ENCODE measurements around the gene ADPRM. TPM values are rescaled to one million over a fixed set of nuclear protein-coding genes. Genes with fewer than 3 reads are reported as not detected.

The ADPRM gene
- total RNA-seq, 2 experiments from 2014 or later = 12.4 to 13.5 TPM

- ChIA-PET CTCF (interaction anchor here (1.5 kb wide), 1 partner anchor 100 kb away, joined by 5 read pairs; no protein-coding TSS in a partner anchor), POLR2A (no interaction called here)
- intact Hi-C loops (cut with micrococcal nuclease) = no loop called here
- H3K9me3 Mint-ChIP-seq = no peaks in the 10 kb centered on the region
- H3K36me3 Mint-ChIP-seq = no peaks in the 10 kb centered on the region
- DNase-seq = no peak
- no peak overlapping the region for H3K4me3 Mint-ChIP-seq
- peaks cover 5% of the 10 kb centered on the region for H3K4me1 Mint-ChIP-seq (ENCODE audit: low read depth)
- peaks cover 2% of the 10 kb centered on the region for H3K27me3 Mint-ChIP-seq
- H3K27ac Mint-ChIP-seq = no peak overlapping the region
Observed at GRCh38 chr17:10745231-10745630, 47.8 kb downstream of the ADPRM start.

DNA sequence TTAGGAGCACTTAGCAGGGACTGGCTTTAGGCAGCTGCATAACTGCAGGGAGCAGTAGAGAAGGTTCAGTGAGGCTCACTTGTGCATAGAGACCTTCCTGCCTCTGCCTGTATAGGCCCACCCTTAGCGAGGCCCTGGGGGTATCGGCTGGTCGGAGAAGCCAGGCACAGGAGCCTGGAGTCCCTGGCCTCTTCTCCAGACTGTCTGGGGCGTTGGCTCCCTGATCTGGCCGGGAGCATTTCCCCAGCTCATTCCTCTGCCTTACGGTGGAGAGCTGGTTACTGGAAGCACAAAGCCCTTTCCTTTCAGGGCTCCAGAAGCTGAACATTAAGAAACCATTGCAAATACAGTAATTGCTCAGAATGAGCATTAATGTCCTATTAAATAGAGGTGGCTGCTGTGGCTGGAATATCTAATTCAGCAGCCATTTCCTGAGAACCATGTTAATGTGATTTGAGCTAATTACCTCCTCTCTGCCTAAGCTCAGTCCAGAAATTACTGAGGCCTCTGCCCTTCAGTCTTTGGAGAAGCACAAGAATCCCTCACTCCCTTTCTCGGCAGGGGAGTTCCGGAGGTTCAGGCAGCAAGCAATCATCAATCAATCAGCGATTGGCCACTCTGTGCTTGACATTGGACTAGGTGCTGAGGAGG is 51.3 kb downstream of the ADPRM start:
- intact Hi-C loops (cut with micrococcal nuclease) = no loop called here
- Mint-ChIP-seq H3K4me3 (no peak overlapping the region), H3K27me3 (peaks cover 2% of the 10 kb centered on the region), H3K9me3 (no peaks in the 10 kb centered on the region), H3K4me1 (ENCODE audit: low read depth) (peaks cover 5% of the 10 kb centered on the region), H3K27ac (no peak overlapping the region), H3K36me3 (no peaks in the 10 kb centered on the region)
- DNase-seq = no peak
- CTCF ChIA-PET = interaction anchor here (1.2 to 1.4 kb wide), 2 partner anchors 11 to 25 kb away, joined by 3 to 6 read pairs; no protein-coding TSS in a partner anchor
- POLR2A ChIA-PET = no interaction called here

GRCh38 chr17:10750210-10750609 is 52.8 kb downstream of the ADPRM start:
- ChIA-PET POLR2A (no interaction called here), CTCF (no interaction called here)
- no peak overlapping the region for H3K4me3 Mint-ChIP-seq
- no peak for DNase-seq
- H3K4me1 Mint-ChIP-seq (ENCODE audit: low read depth) = no peaks in the 10 kb centered on the region
- no peaks in the 10 kb centered on the region for H3K36me3 Mint-ChIP-seq
- H3K9me3 Mint-ChIP-seq = no peaks in the 10 kb centered on the region
- H3K27ac Mint-ChIP-seq = no peak overlapping the region
- intact Hi-C loops (cut with micrococcal nuclease) = no loop called here
- peaks cover 2% of the 10 kb centered on the region for H3K27me3 Mint-ChIP-seq

GRCh38 chr17:10751563-10751962 is 54.2 kb downstream of the ADPRM start:
- no peak for DNase-seq
- no peaks in the 10 kb centered on the region for H3K9me3 Mint-ChIP-seq
- H3K27me3 Mint-ChIP-seq = peaks cover 2% of the 10 kb centered on the region
- H3K4me3 Mint-ChIP-seq = no peak overlapping the region
- intact Hi-C loops (cut with micrococcal nuclease) = no loop called here
- CTCF ChIA-PET = no interaction called here
- POLR2A ChIA-PET = no interaction called here
- no peaks in the 10 kb centered on the region for H3K36me3 Mint-ChIP-seq
- H3K4me1 Mint-ChIP-seq (ENCODE audit: low read depth) = no peaks in the 10 kb centered on the region
- no peak overlapping the region for H3K27ac Mint-ChIP-seq

GRCh38 chr17:10752696-10753095 is 55.3 kb downstream of the ADPRM start:
- no peak overlapping the region for H3K4me3 Mint-ChIP-seq
- ChIA-PET CTCF (interaction anchor here (0.7 kb wide), 2 partner anchors 16 to 123 kb away, joined by 3 read pairs; no protein-coding TSS in a partner anchor), POLR2A (no interaction called here)
- no peaks in the 10 kb centered on the region for H3K9me3 Mint-ChIP-seq
- intact Hi-C loops (cut with micrococcal nuclease) = no loop called here
- no peaks in the 10 kb centered on the region for H3K36me3 Mint-ChIP-seq
- DNase-seq = no peak
- no peaks in the 10 kb centered on the region for H3K4me1 Mint-ChIP-seq (ENCODE audit: low read depth)
- peaks cover 2% of the 10 kb centered on the region for H3K27me3 Mint-ChIP-seq
- H3K27ac Mint-ChIP-seq = no peak overlapping the region

GRCh38 chr17:10754109-10754508 is 56.7 kb downstream of the ADPRM start:
- peak; percentile 34 for DNase-seq
- Mint-ChIP-seq H3K4me1 (ENCODE audit: low read depth) (no peaks in the 10 kb centered on the region), H3K4me3 (no peak overlapping the region), H3K9me3 (no peaks in the 10 kb centered on the region), H3K27ac (no peak overlapping the region), H3K36me3 (no peaks in the 10 kb centered on the region), H3K27me3 (peaks cover 2% of the 10 kb centered on the region)
- POLR2A ChIA-PET = no interaction called here
- intact Hi-C loops (cut with micrococcal nuclease) = no loop called here
- CTCF ChIA-PET = interaction anchor here (0.7 to 1.5 kb wide), 6 partner anchors 10 to 107 kb away, joined by 3 to 13 read pairs (median 4); no protein-coding TSS in a partner anchor

- no peaks in the 10 kb centered on the region for H3K4me1 Mint-ChIP-seq (ENCODE audit: low read depth)
- intact Hi-C loops (cut with micrococcal nuclease) = no loop called here
- DNase-seq = no peak
- no peaks in the 10 kb centered on the region for H3K27me3 Mint-ChIP-seq
- no peak overlapping the region for H3K27ac Mint-ChIP-seq
- no peaks in the 10 kb centered on the region for H3K36me3 Mint-ChIP-seq
- POLR2A ChIA-PET = no interaction called here
- no peak overlapping the region for H3K4me3 Mint-ChIP-seq
- no peaks in the 10 kb centered on the region for H3K9me3 Mint-ChIP-seq
- CTCF ChIA-PET = interaction anchor here (0.7 to 1.5 kb wide), 5 partner anchors 9 to 108 kb away, joined by 3 to 13 read pairs (median 3); no protein-coding TSS in a partner anchor
Observed at GRCh38 chr17:10754861-10755591, 57.6 kb downstream of the ADPRM start.

- H3K27me3 Mint-ChIP-seq = no peaks in the 10 kb centered on the region
- H3K4me1 Mint-ChIP-seq (ENCODE audit: low read depth) = no peaks in the 10 kb centered on the region
- CTCF ChIA-PET = no interaction called here
- intact Hi-C loops (cut with micrococcal nuclease) = no loop called here
- no peak for DNase-seq
- no peaks in the 10 kb centered on the region for H3K36me3 Mint-ChIP-seq
- no peaks in the 10 kb centered on the region for H3K9me3 Mint-ChIP-seq
- H3K4me3 Mint-ChIP-seq = no peak overlapping the region
- POLR2A ChIA-PET = no interaction called here
- H3K27ac Mint-ChIP-seq = no peak overlapping the region
Observed at GRCh38 chr17:10755592-10756127, 58.3 kb downstream of the ADPRM start.

DNA sequence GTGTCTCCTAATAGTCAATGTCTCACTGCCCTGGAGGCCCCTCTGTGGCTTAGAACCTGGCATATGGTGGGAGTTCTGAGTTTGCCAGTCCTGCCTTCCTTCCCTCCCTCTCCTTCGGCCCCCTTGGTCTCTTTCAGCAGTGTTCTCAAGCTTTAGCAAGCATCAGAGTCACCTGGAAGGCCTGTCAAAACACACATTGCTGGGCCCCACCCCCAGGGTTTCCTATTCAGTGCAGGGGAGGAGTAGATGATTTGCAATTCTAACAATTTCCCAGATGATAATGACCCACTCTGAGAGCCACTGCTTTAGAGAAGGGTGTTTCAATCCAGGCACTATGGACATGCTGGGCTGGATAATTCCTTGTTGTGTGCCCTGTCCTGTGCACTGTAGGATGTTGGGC is 58.8 kb downstream of the ADPRM start:
- no peaks in the 10 kb centered on the region for H3K9me3 Mint-ChIP-seq
- DNase-seq = no peak
- H3K36me3 Mint-ChIP-seq = no peaks in the 10 kb centered on the region
- no peak overlapping the region for H3K27ac Mint-ChIP-seq
- CTCF ChIA-PET = no interaction called here
- POLR2A ChIA-PET = no interaction called here
- H3K27me3 Mint-ChIP-seq = no peaks in the 10 kb centered on the region
- H3K4me3 Mint-ChIP-seq = no peak overlapping the region
- intact Hi-C loops (cut with micrococcal nuclease) = no loop called here
- H3K4me1 Mint-ChIP-seq (ENCODE audit: low read depth) = no peaks in the 10 kb centered on the region

DNA sequence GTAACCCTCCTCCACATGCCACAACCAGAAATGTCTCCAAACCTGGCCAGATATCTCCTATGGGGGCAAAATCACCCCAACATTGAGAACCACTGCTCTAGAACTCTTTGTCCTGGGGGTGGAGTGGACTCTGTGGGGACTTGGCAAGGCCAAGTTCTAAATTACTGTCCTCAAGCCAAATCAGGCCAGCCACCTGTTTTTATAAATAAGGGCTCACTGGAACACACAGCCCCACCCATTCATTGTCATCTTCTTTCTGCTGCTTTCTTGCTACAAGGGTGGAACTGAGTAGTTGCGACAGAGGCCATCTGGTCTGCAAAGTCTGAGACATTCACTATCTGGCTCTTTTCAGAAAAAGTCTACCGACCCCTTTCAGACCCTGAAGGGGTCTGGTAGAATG is 59.2 kb downstream of the ADPRM start:
- POLR2A ChIA-PET = no interaction called here
- no peaks in the 10 kb centered on the region for H3K4me1 Mint-ChIP-seq (ENCODE audit: low read depth)
- intact Hi-C loops (cut with micrococcal nuclease) = no loop called here

DNA sequence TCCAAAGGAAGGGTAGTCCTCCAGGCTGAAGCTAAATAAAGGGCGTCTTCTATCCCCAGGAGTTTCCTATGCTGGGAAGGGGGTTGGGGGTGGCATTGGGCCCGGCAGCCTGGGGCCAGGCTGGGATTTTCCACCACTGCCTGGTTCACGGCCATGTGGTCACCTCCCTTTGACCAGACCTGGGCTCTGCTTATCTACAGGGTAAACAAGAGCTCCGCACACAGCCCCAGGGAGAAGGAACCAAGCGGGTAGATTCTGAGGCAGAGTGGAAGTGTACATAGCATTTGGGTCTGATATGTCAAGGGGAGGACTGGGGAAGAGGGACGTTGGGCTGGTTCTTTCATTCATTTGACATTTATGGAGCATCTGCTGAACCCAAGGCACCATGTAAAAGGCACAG is 59.7 kb downstream of the ADPRM start:
- H3K4me3 Mint-ChIP-seq = no peak overlapping the region
- CTCF ChIA-PET = no interaction called here
- no peak overlapping the region for H3K27ac Mint-ChIP-seq
- H3K27me3 Mint-ChIP-seq = no peaks in the 10 kb centered on the region
- H3K4me1 Mint-ChIP-seq (ENCODE audit: low read depth) = no peaks in the 10 kb centered on the region
- H3K9me3 Mint-ChIP-seq = no peaks in the 10 kb centered on the region
- DNase-seq = no peak
- H3K36me3 Mint-ChIP-seq = no peaks in the 10 kb centered on the region
- POLR2A ChIA-PET = no interaction called here
- intact Hi-C loops (cut with micrococcal nuclease) = no loop called here

More for the DNA sequence above, 59.2 kb downstream of the ADPRM start:
- CTCF ChIA-PET = no interaction called here
- DNase-seq = no peak
- H3K4me3 Mint-ChIP-seq = no peak overlapping the region
- no peaks in the 10 kb centered on the region for H3K27me3 Mint-ChIP-seq
- no peaks in the 10 kb centered on the region for H3K36me3 Mint-ChIP-seq
- H3K9me3 Mint-ChIP-seq = no peaks in the 10 kb centered on the region
- H3K27ac Mint-ChIP-seq = no peak overlapping the region

DNA sequence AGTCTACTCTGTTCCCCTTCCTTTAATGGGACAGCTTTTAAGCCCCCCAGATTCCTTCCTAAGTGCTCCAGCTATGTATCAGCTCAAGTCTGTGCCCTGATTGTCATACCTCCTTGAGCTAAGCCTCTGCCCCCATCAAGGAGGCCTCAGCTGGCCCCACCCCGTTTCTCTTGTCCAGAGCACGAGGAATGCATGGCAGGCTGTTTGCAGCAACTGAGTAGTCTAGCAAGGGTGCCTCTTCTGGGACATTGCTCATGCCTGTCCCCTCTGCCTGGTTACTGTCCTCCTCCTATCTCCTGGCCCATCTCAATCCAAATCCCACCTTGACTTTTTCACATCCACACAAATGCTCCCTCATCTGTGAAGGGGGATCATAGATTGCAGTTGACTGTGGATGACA is 60.3 kb downstream of the ADPRM start:
- CTCF ChIA-PET = no interaction called here
- DNase-seq = no peak
- POLR2A ChIA-PET = no interaction called here
- H3K27ac Mint-ChIP-seq = no peak overlapping the region
- no peaks in the 10 kb centered on the region for H3K4me1 Mint-ChIP-seq (ENCODE audit: low read depth)
- intact Hi-C loops (cut with micrococcal nuclease) = no loop called here
- no peaks in the 10 kb centered on the region for H3K9me3 Mint-ChIP-seq
- H3K4me3 Mint-ChIP-seq = no peak overlapping the region
- no peaks in the 10 kb centered on the region for H3K27me3 Mint-ChIP-seq
- no peaks in the 10 kb centered on the region for H3K36me3 Mint-ChIP-seq

DNA sequence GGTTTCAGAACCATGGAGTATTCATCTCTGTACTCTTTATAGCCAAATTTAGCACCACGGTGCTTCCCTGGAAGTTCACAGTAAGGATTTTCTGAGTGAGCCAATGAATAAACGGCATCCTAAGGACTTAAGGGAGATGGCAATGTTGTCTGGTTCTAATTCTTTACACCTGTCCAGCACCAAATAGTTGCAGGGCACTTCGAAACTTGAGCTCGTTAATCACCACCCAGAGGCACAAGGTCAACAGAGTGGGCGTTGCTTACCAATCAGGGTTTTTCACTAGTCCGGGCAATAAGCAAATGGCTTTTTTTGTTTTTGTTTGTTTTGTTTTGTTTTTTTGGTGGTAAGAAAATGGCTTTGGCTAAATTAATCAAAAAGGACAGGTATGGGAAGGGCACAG is 60.7 kb downstream of the ADPRM start:
- ChIA-PET CTCF (interaction anchor here (0.6 kb wide), 1 partner anchor 142 kb away, joined by 3 read pairs; no protein-coding TSS in a partner anchor), POLR2A (no interaction called here)
- H3K4me3 Mint-ChIP-seq = no peak overlapping the region
- no peaks in the 10 kb centered on the region for H3K4me1 Mint-ChIP-seq (ENCODE audit: low read depth)
- no peak overlapping the region for H3K27ac Mint-ChIP-seq
- no peaks in the 10 kb centered on the region for H3K36me3 Mint-ChIP-seq
- H3K27me3 Mint-ChIP-seq = no peaks in the 10 kb centered on the region
- intact Hi-C loops (cut with micrococcal nuclease) = no loop called here
- no peak for DNase-seq
- no peaks in the 10 kb centered on the region for H3K9me3 Mint-ChIP-seq
